Heart right ventricle (tissue), 16 donors: ENCODE results near the gene RNF208. TPM values are rescaled to one million over a fixed set of nuclear protein-coding genes. Genes with fewer than 3 reads are reported as not detected.

Experiments used
- ATAC-seq, 8 donors: fragments of 200-7000 bp; cut with Tn5 transposase; one replicate each; pipeline ENCODE4 v1.9.1; 2020; ENCODE audit warnings: mild to moderate bottlenecking in 8 of 8, moderate library complexity in 8 of 8, moderate number of reproducible peaks in 1 of 8
- DNase-seq, 2 donors: peaks; one replicate each; pipeline ENCODE4 v3.0.0-alpha.2; 2020
- H3K27ac ChIP-seq, 10 donors: fragments of 200-600 bp; sonication (generic) in 2 of 10; one replicate each; pipeline versions ENCODE4 v1.5.0 to v1.8.0; 2020 to 2022; ENCODE audit warnings: mild to moderate bottlenecking in 3 of 10
- H3K27me3 ChIP-seq, 7 donors: fragments of 200-600 bp; one replicate each; pipeline ENCODE4 v1.8.0; 2021 to 2022; ENCODE audit warnings: mild to moderate bottlenecking in 2 of 7
- H3K36me3 ChIP-seq, 9 donors: fragments of 200-600 bp; sonication (generic) in 1 of 9; one replicate each; pipeline versions ENCODE4 v1.5.0 to v1.8.0; 2020 to 2022; ENCODE audit warnings: mild to moderate bottlenecking in 2 of 9
- H3K4me1 ChIP-seq, 9 donors: fragments of 200-600 bp; sonication (generic) in 1 of 9; one replicate each; pipeline versions ENCODE4 v1.5.0 to v1.8.0; 2020 to 2022; ENCODE audit warnings: mild to moderate bottlenecking in 4 of 9
- H3K4me3 ChIP-seq, 10 donors: fragments of 200-600 bp; sonication (generic) in 2 of 10; one replicate each; pipeline versions ENCODE4 v1.5.0 to v1.8.0; 2020 to 2022; ENCODE audit warnings: mild to moderate bottlenecking in 7 of 10, moderate library complexity in 2 of 10
- H3K9me3 ChIP-seq, 11 donors: fragments of 200-600 bp in 10 of 11; sonication (generic) in 2 of 11; one replicate each; pipeline versions ENCODE4 v1.5.0 to v1.8.0; 2013 to 2022; ENCODE audit warnings: mild to moderate bottlenecking in 2 of 11, control low read depth in 1 of 11, moderate library complexity in 1 of 11
- WGBS, 2 donors: extraction: QIAGEN DNeasy Blood & Tissue Kit; methylation state at CpG; one replicate each; pipeline ENCODE4 v1.1.7; 2013; ENCODE audit warnings: inconsistent platforms in 1 of 2; 5-methylcytosine and 5-hydroxymethylcytosine counted together
- intact Hi-C, 10 donors: fragments of 100-400 bp; cut with DNase I; formaldehyde crosslinking; loops; one replicate each; pipeline versions ENCODE4 v1.11.1 to v1.14.2; 2022
- polyA plus RNA-seq, 2 donors: library from polyadenylated mRNA; stranded (reverse); fragments of 200-250 nt; gene quantifications; one replicate each; pipeline ENCODE4 v1.2.3, GENCODE V29; 2013
- total RNA-seq, 10 donors: library from RNA; stranded (reverse); fragmentation: NEBNext Ultra II Directional in 3 of 10; extraction: Animal tissue kit (Norgen Biotek cat#: 25700) in 3 of 10; gene quantifications; one replicate each; pipeline versions ENCODE4 v1.2.1 to v1.2.4, GENCODE V29; 2021 to 2023
- TF ChIP-seq, protein P1 (sequence below), 9 donors: fragments of 200-600 bp; sonication (generic) in 2 of 9; IDR thresholded peaks; one replicate each; pipeline versions ENCODE4 v1.5.0 to v1.8.0; 2021 to 2022; ENCODE audit warnings: antibody characterized with exemption in 9 of 9, mild to moderate bottlenecking in 5 of 9, moderate library complexity in 1 of 9
- donor health status: Arrhythmogenic right ventricular cardiomyopathy.
- donor health status: ischemic (EF 13 %, LVEDD 7.1; RV severe dilation, severe dysfunction).
- donor health status: healthy with polysubstance abuse.
- donor health status: DM: no; HTN: yes; CAD: no.
- donor health status: DM: no; HTN: no; CAD: no.
- donor health status: ischemic (EF 25% LVEDD 6.9; RV normal size, moderate dysfunction).
- donor health status: ischemic (EF 25% LVEDD 5.7; RV mildly dilated, moderate dysfunction).
- donor health status: healthy.
- donor health status: DM: yes; HTN: yes; CAD: no.
- donor health status: Ischemic cardiomyopathy.
- donor health status: ischemic (EF 35%, LVEDD 5.7; RV mildly dilated, moderate dysfunction).
- donor health status: nonischemic (EF 11% LVEDD 7.7; RV severe dilation, severe dysfunction).
- donor health status: DM: yes; HTN: yes; CAD: no.
- donor health status: PGD.
- donor health status: ischemic (EF 29% LVEDD 5.4; RV normal size, mild dysfunction).
- donor health status: nonischemic (EF 23%, LVEDD 6.1; RV moderate dilation, normal function).

RNF208 gene
- total and polyA plus RNA-seq, 12 donors: 14.2 to 83.8 (median 24.1) TPM

DNA sequence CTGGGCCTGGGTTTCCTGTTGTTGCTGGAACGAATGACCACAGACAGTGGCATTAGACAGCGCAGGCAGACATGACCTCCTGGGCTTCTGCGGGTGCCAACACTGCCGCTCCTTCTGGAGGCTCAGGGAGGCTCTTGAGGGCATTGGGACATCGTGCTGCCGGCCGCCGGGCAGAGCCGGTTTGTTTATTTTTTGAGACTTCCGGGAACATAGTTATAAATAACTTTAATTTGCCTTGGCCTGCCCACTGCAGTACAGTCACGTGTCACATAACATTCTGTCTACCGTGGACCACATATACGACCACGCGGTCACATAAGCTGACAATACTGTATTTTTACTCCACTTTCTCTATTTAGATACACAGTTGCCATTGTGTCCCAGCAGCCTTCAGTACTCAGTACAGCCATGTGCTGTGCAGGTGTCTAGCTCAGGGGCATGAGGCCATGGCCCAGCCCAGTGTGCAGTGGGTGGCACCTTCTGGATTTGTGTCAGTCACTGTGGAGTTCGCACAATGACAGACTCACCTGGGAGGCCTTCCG is 47.3 kb upstream of the RNF208 start:
- no peaks in the 10 kb centered on the region for H3K9me3 ChIP-seq
- TF ChIP-seq, protein P1, sequence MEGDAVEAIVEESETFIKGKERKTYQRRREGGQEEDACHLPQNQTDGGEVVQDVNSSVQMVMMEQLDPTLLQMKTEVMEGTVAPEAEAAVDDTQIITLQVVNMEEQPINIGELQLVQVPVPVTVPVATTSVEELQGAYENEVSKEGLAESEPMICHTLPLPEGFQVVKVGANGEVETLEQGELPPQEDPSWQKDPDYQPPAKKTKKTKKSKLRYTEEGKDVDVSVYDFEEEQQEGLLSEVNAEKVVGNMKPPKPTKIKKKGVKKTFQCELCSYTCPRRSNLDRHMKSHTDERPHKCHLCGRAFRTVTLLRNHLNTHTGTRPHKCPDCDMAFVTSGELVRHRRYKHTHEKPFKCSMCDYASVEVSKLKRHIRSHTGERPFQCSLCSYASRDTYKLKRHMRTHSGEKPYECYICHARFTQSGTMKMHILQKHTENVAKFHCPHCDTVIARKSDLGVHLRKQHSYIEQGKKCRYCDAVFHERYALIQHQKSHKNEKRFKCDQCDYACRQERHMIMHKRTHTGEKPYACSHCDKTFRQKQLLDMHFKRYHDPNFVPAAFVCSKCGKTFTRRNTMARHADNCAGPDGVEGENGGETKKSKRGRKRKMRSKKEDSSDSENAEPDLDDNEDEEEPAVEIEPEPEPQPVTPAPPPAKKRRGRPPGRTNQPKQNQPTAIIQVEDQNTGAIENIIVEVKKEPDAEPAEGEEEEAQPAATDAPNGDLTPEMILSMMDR (IDR thresholded peaks at IDR 0.05): no peak
- peak overlapping the region; percentile 51 to 86 (median 79) for H3K27ac ChIP-seq
- H3K36me3 ChIP-seq: peaks cover 8 to 93% (median 25%) of the 10 kb centered on the region in 9 donors
- peak overlapping the region; percentile 10 to 45 (median 34) for H3K4me3 ChIP-seq
- intact Hi-C loops: no loop called here
- peaks cover 16 to 72% (median 51%) of the 10 kb centered on the region in 9 donors for H3K4me1 ChIP-seq
- ATAC-seq: peak; percentile 39 to 84 (median 80)
- peak; percentile 54 to 62 for DNase-seq
- 28 to 32% methylated on average over 17 of the region's 17 CpGs for WGBS, 2 donors
- no peaks in the 10 kb centered on the region for H3K27me3 ChIP-seq

DNA sequence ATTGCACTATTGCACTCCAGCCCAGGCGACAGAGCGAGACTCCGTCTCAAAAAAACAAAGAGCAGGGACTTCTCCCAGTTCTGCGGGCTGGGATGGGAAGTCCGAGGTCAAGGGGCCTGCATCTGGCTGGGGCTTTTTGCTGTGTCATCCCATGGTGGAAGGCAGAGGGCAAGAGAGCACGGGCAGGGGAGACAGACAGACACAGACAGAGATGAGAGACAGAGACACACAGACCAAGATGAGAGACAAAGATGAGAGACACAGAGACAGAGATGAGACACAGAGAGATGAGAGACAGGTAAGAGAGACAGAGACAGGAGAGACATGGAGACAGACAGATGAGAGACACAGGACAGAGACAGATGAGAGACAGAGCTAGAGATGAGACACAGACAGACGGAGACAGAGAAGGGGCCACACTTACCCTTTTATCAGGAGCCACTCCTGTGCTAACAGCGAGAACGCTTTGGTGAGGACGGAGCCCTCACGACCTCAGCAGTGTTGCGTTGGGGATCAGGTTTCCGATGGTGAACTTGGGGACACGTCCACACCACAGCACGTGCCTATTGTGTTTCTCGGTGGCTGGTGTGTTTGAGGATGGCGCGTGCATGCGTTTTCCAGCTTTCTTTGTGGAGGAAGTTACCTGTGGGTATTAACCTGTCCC is 46.6 kb upstream of the RNF208 start:
- Histone ChIP-seq H3K4me1 (peaks cover 13 to 66% (median 45%) of the 10 kb centered on the region in 9 donors), H3K4me3 (peak overlapping the region; percentile 10 to 45 (median 34)), H3K36me3 (peaks cover 8 to 93% (median 31%) of the 10 kb centered on the region in 9 donors), H3K27ac (peak overlapping the region; percentile 50 to 86 (median 79)), H3K27me3 (no peaks in the 10 kb centered on the region), H3K9me3 (no peaks in the 10 kb centered on the region)
- intact Hi-C loops: no loop called here
- WGBS, 2 donors: 44 to 52% methylated on average over 19 of the region's 19 CpGs
- ATAC-seq (peak; percentile 1 to 53 (median 23)), DNase-seq (peak in 1 of 2 donors; percentile 34)
- TF ChIP-seq, protein P1 (IDR thresholded peaks at IDR 0.05): no peak

DNA sequence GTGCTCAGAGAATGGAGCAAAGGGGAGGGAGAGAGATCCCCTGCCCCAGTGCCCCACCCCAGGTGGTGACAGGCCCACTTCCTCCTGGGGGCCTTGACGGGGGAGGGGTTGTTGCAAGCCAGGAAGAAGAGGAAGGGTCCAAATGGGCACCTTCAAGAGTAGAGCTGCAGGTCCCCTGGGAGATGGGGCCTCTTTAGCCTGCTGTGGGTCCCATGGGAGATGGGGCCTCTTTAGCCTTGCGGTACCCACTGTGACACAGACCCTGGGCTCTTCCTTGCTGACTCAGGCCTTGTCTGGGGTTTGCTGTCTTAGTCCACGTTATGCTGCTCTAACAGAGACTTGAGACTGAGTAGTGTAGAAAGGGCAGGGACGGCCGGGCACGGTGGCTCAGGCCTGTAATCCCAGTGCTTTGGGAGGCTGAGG is 45.9 kb upstream of the RNF208 start:
- DNase-seq (no peak), ATAC-seq (no peak)
- intact Hi-C loops: no loop called here
- Histone ChIP-seq H3K4me1 (peaks cover 13 to 65% (median 45%) of the 10 kb centered on the region in 9 donors), H3K4me3 (peak overlapping the region in 8 of 10 donors; percentile 14 to 45 (median 36)), H3K36me3 (peaks cover 6 to 92% (median 32%) of the 10 kb centered on the region in 9 donors), H3K27ac (peak overlapping the region; percentile 50 to 86 (median 79)), H3K27me3 (no peaks in the 10 kb centered on the region), H3K9me3 (no peaks in the 10 kb centered on the region)
- TF ChIP-seq, protein P1 (IDR thresholded peaks at IDR 0.05): no peak
- WGBS, 2 donors: 87 to 91% methylated on average over 6 of the region's 6 CpGs

DNA sequence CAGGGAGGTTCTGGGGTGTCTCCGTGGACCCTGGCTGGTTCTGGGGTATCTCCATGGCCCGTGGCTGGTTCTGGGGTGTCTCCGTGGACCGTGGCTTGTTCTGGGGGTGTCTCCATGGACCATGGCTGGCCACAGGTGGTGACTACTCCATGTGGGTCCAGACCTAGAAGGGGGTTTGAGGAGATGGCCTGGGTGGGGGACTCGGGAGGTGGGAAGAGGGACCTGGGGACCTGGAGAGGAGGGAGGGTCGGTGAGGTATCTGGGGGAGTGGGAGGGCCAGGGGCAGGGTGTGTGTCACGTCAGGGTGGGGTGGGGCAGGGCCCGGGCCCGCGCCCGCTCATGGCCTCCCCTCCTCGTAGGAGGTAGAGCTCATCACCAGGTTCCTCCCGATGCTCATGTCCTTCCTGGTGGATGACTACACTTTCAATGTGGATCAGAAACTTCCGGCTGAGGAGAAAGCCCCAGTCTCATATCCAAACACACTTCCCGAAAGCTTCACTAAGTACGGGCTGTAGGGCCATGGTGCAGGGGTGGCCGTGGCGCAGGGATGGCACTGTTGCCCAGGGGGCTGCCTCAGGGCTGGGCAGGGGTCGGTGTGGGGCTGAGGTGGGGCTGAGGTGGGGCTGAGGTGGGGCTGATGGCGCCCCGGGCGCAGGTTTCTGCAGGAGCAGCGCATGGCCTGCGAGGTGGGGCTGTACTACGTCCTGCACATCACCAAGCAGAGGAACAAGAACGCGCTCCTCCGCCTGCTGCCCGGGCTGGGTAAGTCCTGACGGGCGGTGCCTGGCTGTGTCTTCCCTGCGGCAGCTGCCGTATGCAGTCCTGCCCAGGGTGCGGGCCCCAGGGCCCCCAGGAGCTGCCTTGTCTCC is 44.8 kb upstream of the RNF208 start:
- Histone ChIP-seq H3K27ac (peak overlapping the region in 1 of 10 donors; percentile 75), H3K27me3 (no peaks in the 10 kb centered on the region), H3K9me3 (no peaks in the 10 kb centered on the region), H3K4me1 (peaks cover 11 to 58% (median 41%) of the 10 kb centered on the region in 9 donors), H3K4me3 (no peak overlapping the region), H3K36me3 (peaks cover 0 to 84% (median 24%) of the 10 kb centered on the region in 9 donors)
- TF ChIP-seq, protein P1 (IDR thresholded peaks at IDR 0.05): no peak
- intact Hi-C loops: no loop called here
- no peak for DNase-seq
- 89 to 95% methylated on average over 33 to 34 of the region's 34 CpGs for WGBS, 2 donors
- ATAC-seq: no peak
